Effector CD4-positive, alpha-beta T cell (primary cell): ENCODE data around the gene ABHD17B.

ENCODE experiments used
- DNase-seq: peaks from one replicate; pipeline ENCODE4 v3.0.0-alpha.2; 2020

Gene ABHD17B

GRCh38 chr9:71816916-71817451, 94.0 kb downstream of the ABHD17B start:
- DNase-seq = no peak
